KMS-11 (cell line): Measurements from ENCODE around the gene GTF2I.

Experiments
- H2AFZ ChIP-seq: fragments of 200-600 bp; sonication (generic); 2 replicates; pipeline ENCODE4 v1.6.1; 2016; ENCODE audit warnings: antibody characterized with exemption, mixed run types, low read depth
- H3K27ac ChIP-seq: fragments of 200-600 bp; sonication (generic); 2 replicates; pipeline ENCODE4 v1.6.1; 2016; ENCODE audit warnings: mild to moderate bottlenecking, mixed run types
- H3K27me3 ChIP-seq: fragments of 200-600 bp; sonication (generic); 2 replicates; pipeline ENCODE4 v1.6.1; 2017; ENCODE audit warnings: mild to moderate bottlenecking, low read depth, mixed run types, moderate library complexity; ENCODE audit not compliant: insufficient read depth
- H3K36me3 ChIP-seq: fragments of 200-600 bp; sonication (generic); 2 replicates; pipeline ENCODE4 v1.6.1; 2017; ENCODE audit warnings: mild to moderate bottlenecking, mixed run types; ENCODE audit not compliant: insufficient read depth
- H3K4me1 ChIP-seq: fragments of 200-600 bp; sonication (generic); 2 replicates; pipeline ENCODE4 v1.6.1; 2016; ENCODE audit warnings: mild to moderate bottlenecking, low read depth, mixed run types; ENCODE audit not compliant: poor library complexity, severe bottlenecking
- H3K4me2 ChIP-seq: fragments of 200-600 bp; sonication (generic); 2 replicates; pipeline ENCODE4 v1.7.0; 2016; ENCODE audit warnings: mild to moderate bottlenecking, mixed run types
- H3K4me3 ChIP-seq: fragments of 200-600 bp; sonication (generic); IDR thresholded peaks from 2 replicates; pipeline ENCODE4 v1.6.1; 2017; ENCODE audit warnings: low read depth, low read length, mixed read lengths; ENCODE audit not compliant: insufficient read depth
- H3K79me2 ChIP-seq: fragments of 200-600 bp; sonication (generic); 2 replicates; pipeline ENCODE4 v1.6.1; 2016; ENCODE audit warnings: low read depth, mixed run types; ENCODE audit not compliant: insufficient read depth
- H3K9ac ChIP-seq: fragments of 200-600 bp; sonication (generic); 2 replicates; pipeline ENCODE4 v1.6.1; 2016; ENCODE audit warnings: mild to moderate bottlenecking, mixed run types
- H4K20me1 ChIP-seq: fragments of 200-600 bp; sonication (generic); 2 replicates; pipeline ENCODE4 v1.6.1; 2016; ENCODE audit warnings: mild to moderate bottlenecking, mixed run types; ENCODE audit not compliant: insufficient read depth
- TF ChIP-seq, protein P1 (sequence below): fragments of 200-600 bp; sonication (generic); conservative IDR thresholded peaks from 2 replicates; pipeline ENCODE4 v1.6.1; 2017; ENCODE audit warnings: low read depth, mild to moderate bottlenecking, antibody characterized with exemption, low read length, moderate library complexity, mixed read lengths

The GTF2I gene

DNA sequence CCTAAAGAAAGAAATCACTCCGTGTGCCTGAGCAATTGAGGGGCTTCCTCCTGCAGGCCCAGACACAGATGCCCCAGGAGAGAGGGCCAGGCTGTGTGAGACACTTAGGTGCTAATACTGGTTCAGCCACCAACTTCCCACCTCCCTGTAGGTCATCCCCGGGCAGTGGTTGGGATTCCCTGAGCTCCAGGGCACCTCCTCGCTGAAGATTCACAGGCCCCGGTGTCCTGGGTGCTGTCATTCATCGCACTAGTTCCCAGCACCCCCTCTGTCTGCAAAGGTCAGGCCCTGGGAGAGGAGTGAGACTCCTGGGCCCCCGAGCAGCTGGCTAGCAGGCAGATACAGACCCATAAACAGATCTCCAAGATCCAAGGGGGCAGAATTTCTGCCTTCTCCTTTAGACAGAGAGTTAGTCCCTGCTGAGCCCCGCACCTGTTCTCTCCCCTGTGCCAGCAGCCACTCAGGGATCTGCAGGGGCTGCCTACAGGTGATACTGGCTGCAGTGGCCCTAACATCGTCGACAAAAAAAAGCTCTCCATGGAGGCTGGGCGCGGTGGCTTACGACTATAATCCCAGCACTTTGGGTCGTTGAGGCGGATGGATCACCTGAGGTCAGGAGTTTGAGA, 38.2 kb upstream of the GTF2I start:
- Histone ChIP-seq H3K9ac (no peak overlapping the region), H3K79me2 (no peaks in the 10 kb centered on the region), H3K27me3 (no peaks in the 10 kb centered on the region), H3K4me1 (peaks cover 15% of the 10 kb centered on the region), H4K20me1 (no peaks in the 10 kb centered on the region), H3K36me3 (no peaks in the 10 kb centered on the region), H3K4me3 (no peak overlapping the region), H3K4me2 (no peak overlapping the region), H2AFZ (no peak overlapping the region), H3K27ac (no peak overlapping the region)
- TF ChIP-seq, protein P1, sequence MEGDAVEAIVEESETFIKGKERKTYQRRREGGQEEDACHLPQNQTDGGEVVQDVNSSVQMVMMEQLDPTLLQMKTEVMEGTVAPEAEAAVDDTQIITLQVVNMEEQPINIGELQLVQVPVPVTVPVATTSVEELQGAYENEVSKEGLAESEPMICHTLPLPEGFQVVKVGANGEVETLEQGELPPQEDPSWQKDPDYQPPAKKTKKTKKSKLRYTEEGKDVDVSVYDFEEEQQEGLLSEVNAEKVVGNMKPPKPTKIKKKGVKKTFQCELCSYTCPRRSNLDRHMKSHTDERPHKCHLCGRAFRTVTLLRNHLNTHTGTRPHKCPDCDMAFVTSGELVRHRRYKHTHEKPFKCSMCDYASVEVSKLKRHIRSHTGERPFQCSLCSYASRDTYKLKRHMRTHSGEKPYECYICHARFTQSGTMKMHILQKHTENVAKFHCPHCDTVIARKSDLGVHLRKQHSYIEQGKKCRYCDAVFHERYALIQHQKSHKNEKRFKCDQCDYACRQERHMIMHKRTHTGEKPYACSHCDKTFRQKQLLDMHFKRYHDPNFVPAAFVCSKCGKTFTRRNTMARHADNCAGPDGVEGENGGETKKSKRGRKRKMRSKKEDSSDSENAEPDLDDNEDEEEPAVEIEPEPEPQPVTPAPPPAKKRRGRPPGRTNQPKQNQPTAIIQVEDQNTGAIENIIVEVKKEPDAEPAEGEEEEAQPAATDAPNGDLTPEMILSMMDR = no peak

DNA sequence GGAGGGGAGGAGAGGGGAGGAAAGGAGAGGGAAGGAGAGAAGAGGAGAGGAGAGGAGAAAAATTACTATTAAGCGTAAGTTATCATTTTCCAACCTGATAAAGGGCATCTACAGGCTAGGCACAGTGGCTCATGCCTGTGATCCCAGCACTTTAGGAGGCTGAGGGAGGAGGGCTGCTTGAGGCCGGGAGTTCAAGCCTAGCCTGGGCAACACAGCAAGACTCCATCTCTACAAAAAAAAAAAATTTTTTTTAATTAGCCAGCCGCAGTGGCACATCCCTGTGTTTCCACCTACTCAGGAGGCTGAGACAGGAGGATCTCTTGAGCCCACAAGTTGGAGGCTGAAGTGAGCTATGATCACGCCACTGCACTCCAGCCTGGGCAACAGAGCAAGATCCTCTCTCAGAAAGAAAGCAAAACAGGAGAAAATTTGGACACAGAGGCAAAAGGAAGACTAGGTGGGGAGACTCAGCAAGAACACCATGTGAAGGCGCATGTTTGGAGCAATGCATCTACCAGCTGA, 35.2 kb upstream of the GTF2I start:
- H3K9ac ChIP-seq = no peak overlapping the region
- H3K36me3 ChIP-seq = no peaks in the 10 kb centered on the region
- peaks cover 5% of the 10 kb centered on the region for H3K4me1 ChIP-seq
- no peaks in the 10 kb centered on the region for H4K20me1 ChIP-seq
- H3K27me3 ChIP-seq = no peaks in the 10 kb centered on the region
- no peak overlapping the region for H3K27ac ChIP-seq
- no peaks in the 10 kb centered on the region for H3K79me2 ChIP-seq
- no peak overlapping the region for H3K4me3 ChIP-seq
- TF ChIP-seq, protein P1 = no peak
- no peak overlapping the region for H3K4me2 ChIP-seq
- no peak overlapping the region for H2AFZ ChIP-seq

DNA sequence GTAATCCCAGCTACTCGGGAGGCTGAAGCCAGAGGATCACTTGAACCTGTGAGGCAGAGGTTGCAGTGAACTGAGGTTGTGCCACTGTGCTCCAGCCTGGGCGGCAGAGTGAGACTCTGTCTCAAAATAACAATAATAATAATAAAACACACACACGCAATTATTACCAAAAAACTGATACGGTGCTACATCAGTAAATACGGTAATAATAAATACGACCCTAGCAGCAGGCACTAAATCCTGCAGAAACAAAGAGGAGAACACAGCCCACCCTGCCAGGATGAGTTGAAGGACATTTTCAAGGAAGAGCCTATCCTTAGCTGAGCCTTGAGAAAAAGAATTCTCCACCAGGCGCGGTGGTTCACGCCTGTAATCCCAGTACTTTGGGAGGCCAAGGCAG, 34.4 kb upstream of the GTF2I start:
- H3K4me2 ChIP-seq = no peak overlapping the region
- no peaks in the 10 kb centered on the region for H4K20me1 ChIP-seq
- H3K79me2 ChIP-seq = no peaks in the 10 kb centered on the region
- peaks cover 11% of the 10 kb centered on the region for H3K4me1 ChIP-seq
- H3K4me3 ChIP-seq = no peak overlapping the region
- no peak overlapping the region for H3K27ac ChIP-seq
- H3K9ac ChIP-seq = no peak overlapping the region
- no peaks in the 10 kb centered on the region for H3K27me3 ChIP-seq
- TF ChIP-seq, protein P1 = no peak
- no peaks in the 10 kb centered on the region for H3K36me3 ChIP-seq
- no peak overlapping the region for H2AFZ ChIP-seq

DNA sequence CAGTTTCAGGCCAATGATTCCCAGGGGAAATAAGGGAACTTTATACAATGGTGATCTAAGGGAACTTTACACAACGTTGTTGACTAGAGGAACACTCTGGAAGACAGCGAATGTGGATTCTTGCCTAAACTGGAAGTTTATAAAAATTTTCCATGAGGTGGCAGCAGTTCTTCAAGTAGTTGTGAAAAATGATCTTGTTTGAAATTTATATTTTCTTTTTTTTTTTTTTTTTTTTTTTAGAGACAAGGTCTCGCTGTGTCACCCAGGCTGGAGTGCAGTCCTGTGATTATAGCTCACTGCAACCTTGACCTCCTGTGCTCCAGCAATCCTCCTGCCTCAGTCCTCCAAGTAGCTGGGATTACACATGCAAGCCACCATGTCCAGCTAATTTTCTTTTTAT, 32.1 kb upstream of the GTF2I start:
- TF ChIP-seq, protein P1 = no peak
- no peaks in the 10 kb centered on the region for H3K36me3 ChIP-seq
- H2AFZ ChIP-seq = no peak overlapping the region
- no peaks in the 10 kb centered on the region for H3K79me2 ChIP-seq
- no peak overlapping the region for H3K9ac ChIP-seq
- H3K4me3 ChIP-seq = no peak overlapping the region
- H3K4me1 ChIP-seq = peaks cover 19% of the 10 kb centered on the region
- H4K20me1 ChIP-seq = no peaks in the 10 kb centered on the region
- no peak overlapping the region for H3K4me2 ChIP-seq
- no peaks in the 10 kb centered on the region for H3K27me3 ChIP-seq
- H3K27ac ChIP-seq = no peak overlapping the region
